Measurements from ENCODE around the gene CXorf65.

CXorf65 gene

DNA sequence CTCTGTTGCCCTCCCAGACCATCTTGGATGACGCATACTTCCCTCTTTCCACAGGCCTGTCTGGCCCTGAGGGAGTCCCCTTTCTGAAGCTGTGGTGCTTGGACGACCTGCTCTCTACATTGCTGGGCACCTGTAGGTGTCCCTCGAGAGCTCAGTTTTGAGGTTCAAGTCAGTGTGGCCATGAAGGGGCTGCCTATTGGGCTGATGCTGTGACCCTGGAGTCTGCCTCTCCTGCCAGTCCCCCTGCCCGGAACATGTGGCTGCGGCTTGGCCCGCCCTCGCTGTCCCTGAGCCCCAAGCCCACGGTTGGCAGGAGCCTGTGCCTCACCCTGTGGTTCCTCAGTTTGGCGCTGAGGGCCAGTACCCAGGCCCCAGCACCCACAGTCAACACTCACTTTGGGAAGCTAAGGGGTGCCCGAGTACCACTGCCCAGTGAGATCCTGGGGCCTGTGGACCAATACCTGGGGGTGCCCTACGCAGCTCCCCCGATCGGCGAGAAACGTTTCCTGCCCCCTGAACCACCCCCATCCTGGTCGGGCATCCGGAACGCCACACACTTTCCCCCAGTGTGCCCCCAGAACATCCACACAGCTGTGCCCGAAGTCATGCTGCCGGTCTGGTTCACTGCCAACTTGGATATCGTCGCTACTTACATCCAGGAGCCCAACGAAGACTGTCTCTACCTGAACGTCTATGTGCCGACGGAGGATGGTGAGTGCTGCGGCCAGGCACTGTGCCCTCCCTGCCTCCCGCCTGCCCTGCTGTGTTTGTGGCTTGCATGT, 41.1 kb upstream of the CXorf65 start:
- POLR2A ChIA-PET = no interaction called here
- TF ChIP-seq ZNF384 (IDR thresholded peaks at IDR 0.05) (no peak), TARDBP (IDR thresholded peaks at IDR 0.05) (no peak), SP1 (IDR thresholded peaks at IDR 0.05) (no peak), BHLHE40 (IDR thresholded peaks at IDR 0.05; ENCODE audit: borderline replicate concordance) (no peak), CTBP1 (IDR thresholded peaks at IDR 0.05; ENCODE audit: borderline replicate concordance) (no peak), SUZ12 (IDR thresholded peaks at IDR 0.05) (no peak), NFRKB (IDR thresholded peaks at IDR 0.05) (no peak)
- CTCF ChIA-PET = interaction anchor here (0.6 to 0.7 kb wide), 2 partner anchors 33 to 68 kb away, joined by 3 to 5 read pairs; no protein-coding TSS in a partner anchor
- no peak for DNase-seq (ENCODE audit: extremely low spot score)

DNA sequence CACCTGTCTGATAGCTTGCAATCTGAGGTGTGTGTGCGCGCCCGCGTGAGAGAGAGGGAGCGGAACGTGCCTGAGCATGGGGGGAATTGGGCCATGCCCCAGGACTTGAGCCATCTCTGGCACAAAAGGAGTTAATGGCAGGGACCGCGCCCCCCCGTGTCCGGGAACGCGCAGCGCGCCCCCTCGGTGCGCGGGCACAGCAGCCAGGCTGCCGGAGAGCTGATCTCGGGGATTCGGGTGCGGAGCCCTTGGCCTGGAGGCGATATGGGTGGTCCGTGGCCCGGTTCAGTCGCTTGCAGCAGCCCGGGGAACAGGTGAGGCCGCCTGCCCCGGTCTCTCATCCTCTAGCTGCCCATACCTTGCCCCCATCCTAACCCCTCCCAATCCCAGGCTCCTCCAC, 38.1 kb upstream of the CXorf65 start, which contains the start of gene NLGN3:
Gene NLGN3, plus strand, starts transcription at position 191 of the 400 bp plus-strand sequence. CDS start 2,909 bp downstream, outside the sequence.
- no peak for DNase-seq (ENCODE audit: extremely low spot score)
- CTCF ChIA-PET = no interaction called here
- no peak for TF ChIP-seq LEF1 (IDR thresholded peaks at IDR 0.05; ENCODE audit: borderline replicate concordance)
- TF ChIP-seq FOXK2 (IDR thresholded peaks at IDR 0.05) = no peak
- TF ChIP-seq FOXA1 (IDR thresholded peaks at IDR 0.05) = no peak
- POLR2A ChIA-PET = no interaction called here

DNA sequence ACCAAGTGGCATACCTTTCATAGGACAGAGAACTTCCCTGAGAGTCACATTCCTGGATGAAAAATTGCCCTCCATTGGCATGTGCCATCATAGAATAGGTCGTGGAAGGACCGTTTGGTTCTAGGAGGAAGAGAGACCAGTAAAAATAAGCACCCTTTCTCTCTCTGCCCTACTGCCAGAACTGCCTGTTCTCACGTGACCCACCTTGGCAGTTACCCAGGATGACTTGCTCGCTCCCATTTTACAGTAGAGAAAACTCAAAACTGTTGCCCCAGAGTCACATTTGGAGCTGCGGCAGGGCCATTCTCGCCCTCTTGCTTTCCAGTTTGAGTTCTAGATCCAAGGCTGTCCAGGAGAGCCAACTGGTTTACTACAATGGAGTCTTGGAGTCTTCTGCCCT, 37.0 kb upstream of the CXorf65 start:
- POLR2A ChIA-PET = no interaction called here
- TF ChIP-seq, protein P1, sequence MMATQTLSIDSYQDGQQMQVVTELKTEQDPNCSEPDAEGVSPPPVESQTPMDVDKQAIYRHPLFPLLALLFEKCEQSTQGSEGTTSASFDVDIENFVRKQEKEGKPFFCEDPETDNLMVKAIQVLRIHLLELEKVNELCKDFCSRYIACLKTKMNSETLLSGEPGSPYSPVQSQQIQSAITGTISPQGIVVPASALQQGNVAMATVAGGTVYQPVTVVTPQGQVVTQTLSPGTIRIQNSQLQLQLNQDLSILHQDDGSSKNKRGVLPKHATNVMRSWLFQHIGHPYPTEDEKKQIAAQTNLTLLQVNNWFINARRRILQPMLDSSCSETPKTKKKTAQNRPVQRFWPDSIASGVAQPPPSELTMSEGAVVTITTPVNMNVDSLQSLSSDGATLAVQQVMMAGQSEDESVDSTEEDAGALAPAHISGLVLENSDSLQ (IDR thresholded peaks at IDR 0.05) = no peak
- no peak for TF ChIP-seq LEF1 (IDR thresholded peaks at IDR 0.05; ENCODE audit: borderline replicate concordance)
- TF ChIP-seq CTBP1 (IDR thresholded peaks at IDR 0.05; ENCODE audit: borderline replicate concordance) = no peak
- CTCF ChIA-PET = no interaction called here
- DNase-seq (ENCODE audit: extremely low spot score) = no peak

DNA sequence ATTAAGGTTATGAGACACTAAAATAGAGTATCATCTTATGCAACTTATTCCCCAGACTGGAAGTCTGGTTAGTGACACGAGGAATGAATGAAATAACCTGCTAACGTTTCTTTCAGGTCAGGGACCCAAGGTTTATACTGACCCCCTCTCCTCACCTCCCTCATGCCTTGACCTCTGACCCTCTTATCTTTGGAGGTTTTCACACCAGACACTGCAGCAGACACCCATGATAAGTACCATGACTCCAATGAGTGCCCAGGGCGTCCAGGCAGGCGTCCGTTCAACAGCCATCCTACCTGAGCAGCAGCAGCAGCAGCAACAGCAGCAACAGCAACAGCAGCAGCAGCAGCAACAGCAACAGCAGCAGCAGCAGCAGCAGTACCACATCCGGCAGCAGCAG, 33.9 kb upstream of the CXorf65 start:
- POLR2A ChIA-PET = no interaction called here
- DNase-seq (ENCODE audit: extremely low spot score) = no peak
- no peak for TF ChIP-seq ARNT (IDR thresholded peaks at IDR 0.05)
- CTCF ChIA-PET = no interaction called here

DNA sequence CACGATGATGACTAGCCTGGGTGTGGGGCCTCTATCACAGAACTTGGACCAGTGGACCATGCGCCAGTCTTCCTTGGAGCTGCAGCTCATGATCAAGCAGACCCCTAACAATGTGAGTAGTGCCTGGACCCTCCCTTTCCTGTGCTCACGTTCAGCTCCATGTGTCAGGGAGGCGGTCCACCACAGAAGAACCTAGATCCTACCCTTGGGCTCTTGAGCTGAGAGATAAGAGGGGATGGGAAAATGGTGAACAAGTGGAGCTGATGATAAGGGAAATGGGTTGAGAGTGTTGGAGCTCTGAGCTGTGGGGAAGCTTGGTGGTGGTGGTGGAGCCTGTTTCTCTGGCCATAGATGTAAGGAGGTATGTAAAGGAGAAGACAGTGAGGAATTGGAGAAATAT, 25.0 kb upstream of the CXorf65 start:
- POLR2A ChIA-PET = interaction anchor here (0.9 kb wide), 1 partner anchor 13 kb away, joined by 3 read pairs; the partner anchor contains the start of gene MED12
- DNase-seq (ENCODE audit: extremely low spot score) = no peak
- TF ChIP-seq SUZ12 (IDR thresholded peaks at IDR 0.05) (no peak), SP1 (IDR thresholded peaks at IDR 0.05) (no peak), NFRKB (IDR thresholded peaks at IDR 0.05) (no peak), L3MBTL2 (conservative IDR thresholded peaks at IDR 0.05) (no peak), FOXM1 (IDR thresholded peaks at IDR 0.05; ENCODE audit: borderline replicate concordance) (no peak), CTBP1 (IDR thresholded peaks at IDR 0.05; ENCODE audit: borderline replicate concordance) (no peak), FOXK2 (IDR thresholded peaks at IDR 0.05) (no peak), LEF1 (IDR thresholded peaks at IDR 0.05; ENCODE audit: borderline replicate concordance) (no peak), BHLHE40 (IDR thresholded peaks at IDR 0.05; ENCODE audit: borderline replicate concordance) (no peak), ELF4 (IDR thresholded peaks at IDR 0.05) (no peak), FOXA1 (IDR thresholded peaks at IDR 0.05) (no peak), ZNF384 (IDR thresholded peaks at IDR 0.05) (no peak), TARDBP (IDR thresholded peaks at IDR 0.05) (no peak), ARNT (IDR thresholded peaks at IDR 0.05) (no peak), HDGF (IDR thresholded peaks at IDR 0.05; ENCODE audit: borderline replicate concordance) (no peak)
- TF ChIP-seq, protein P1 (IDR thresholded peaks at IDR 0.05) = no peak
- CTCF ChIA-PET = no interaction called here

DNA sequence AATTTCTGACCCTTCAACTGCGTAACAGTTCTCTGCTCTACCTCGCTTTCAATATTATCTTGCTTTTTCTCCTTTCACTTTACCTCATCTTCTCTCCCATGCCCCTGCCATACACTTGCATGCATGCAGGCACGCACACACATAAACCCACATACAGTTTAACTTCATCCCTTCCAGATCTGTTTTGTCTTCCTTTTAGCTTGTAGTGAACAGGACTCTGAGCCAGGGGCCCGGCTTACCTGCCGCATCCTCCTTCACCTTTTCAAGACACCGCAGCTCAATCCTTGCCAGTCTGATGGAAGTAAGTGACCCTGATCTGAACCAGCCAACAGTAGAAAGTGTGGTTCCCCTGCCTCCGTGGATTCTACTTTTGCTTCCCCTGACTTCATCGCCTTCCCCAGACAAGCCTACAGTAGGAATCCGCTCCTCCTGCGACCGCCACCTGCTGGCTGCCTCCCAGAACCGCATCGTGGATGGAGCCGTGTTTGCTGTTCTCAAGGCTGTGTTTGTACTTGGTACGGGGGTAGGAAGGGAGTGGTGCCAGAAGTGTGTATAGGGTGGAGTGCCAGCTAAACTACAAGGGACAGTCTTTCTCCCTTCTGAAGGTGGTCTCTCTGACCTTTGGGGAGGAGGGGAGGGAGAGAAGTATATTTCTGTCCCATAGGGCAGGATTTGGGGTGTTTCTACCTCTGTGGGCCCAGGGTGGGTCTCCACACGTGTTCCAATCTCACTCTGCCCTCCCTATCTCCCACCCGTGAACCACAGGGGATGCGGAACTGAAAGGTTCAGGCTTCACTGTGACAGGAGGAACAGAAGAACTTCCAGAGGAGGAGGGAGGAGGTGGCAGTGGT, 22.6 kb upstream of the CXorf65 start:
- ChIA-PET CTCF (interaction anchor here (0.9 to 2.4 kb wide), 4 partner anchors 11 to 159 kb away, joined by 3 to 11 read pairs (median 4); partner anchors contain the start of gene MED12), POLR2A (interaction anchor here (1.0 to 1.6 kb wide), 2 partner anchors 11 to 53 kb away, joined by 3 to 9 read pairs; partner anchors contain the start of gene MED12)

More for the DNA sequence above, 22.6 kb upstream of the CXorf65 start:
- peak; percentile 83 for DNase-seq (ENCODE audit: extremely low spot score)
- TF ChIP-seq ELF4 (IDR thresholded peaks at IDR 0.05) = no peak
- TF ChIP-seq ZNF384 (IDR thresholded peaks at IDR 0.05) = no peak
- no peak for TF ChIP-seq ARNT (IDR thresholded peaks at IDR 0.05)
- TF ChIP-seq L3MBTL2 (conservative IDR thresholded peaks at IDR 0.05) = no peak
- no peak for TF ChIP-seq HDGF (IDR thresholded peaks at IDR 0.05; ENCODE audit: borderline replicate concordance)
- no peak for TF ChIP-seq LEF1 (IDR thresholded peaks at IDR 0.05; ENCODE audit: borderline replicate concordance)
- no peak for TF ChIP-seq FOXK2 (IDR thresholded peaks at IDR 0.05)
- TF ChIP-seq SP1 (IDR thresholded peaks at IDR 0.05) = no peak
- TF ChIP-seq CTBP1 (IDR thresholded peaks at IDR 0.05; ENCODE audit: borderline replicate concordance) = no peak
- TF ChIP-seq, protein P1 (IDR thresholded peaks at IDR 0.05) = no peak
- TF ChIP-seq FOXM1 (IDR thresholded peaks at IDR 0.05; ENCODE audit: borderline replicate concordance) = no peak
- no peak for TF ChIP-seq NFRKB (IDR thresholded peaks at IDR 0.05)
- no peak for TF ChIP-seq TARDBP (IDR thresholded peaks at IDR 0.05)
- TF ChIP-seq SUZ12 (IDR thresholded peaks at IDR 0.05) = no peak
- TF ChIP-seq FOXA1 (IDR thresholded peaks at IDR 0.05) = no peak
- TF ChIP-seq BHLHE40 (IDR thresholded peaks at IDR 0.05; ENCODE audit: borderline replicate concordance) = no peak
